Raji (cell line): Measurements from ENCODE around the gene VPS37B.

ENCODE experiments used
- POLR2A ChIP-seq: IDR thresholded peaks from 2 replicates; pipeline ENCODE4 v1.6.1; 2011; ENCODE audit warnings: low read depth, low read length, control low read depth; ENCODE audit not compliant: insufficient read depth

Gene VPS37B

GRCh38 chr12:122865268-122866231 lies 30.4 kb downstream of the VPS37B start:
- no peak for TF ChIP-seq POLR2A

GRCh38 chr12:122864894-122865253 lies 31.1 kb downstream of the VPS37B start:
- no peak for TF ChIP-seq POLR2A

GRCh38 chr12:122862872-122863701 lies 32.8 kb downstream of the VPS37B start:
- no peak for TF ChIP-seq POLR2A

GRCh38 chr12:122862110-122862634 lies 33.8 kb downstream of the VPS37B start:
- TF ChIP-seq POLR2A, result no peak

GRCh38 chr12:122861587-122861970 lies 34.3 kb downstream of the VPS37B start:
- TF ChIP-seq POLR2A, result no peak

- TF ChIP-seq POLR2A, result no peak
These were observed 34.9 kb downstream of the VPS37B start for GRCh38 chr12:122860854-122861586.

GRCh38 chr12:122860040-122860853 lies 35.7 kb downstream of the VPS37B start:
- TF ChIP-seq POLR2A, result no peak

- no peak for TF ChIP-seq POLR2A
These were observed 36.5 kb downstream of the VPS37B start for GRCh38 chr12:122859303-122860039.

GRCh38 chr12:122858591-122859302 lies 37.2 kb downstream of the VPS37B start:
- no peak for TF ChIP-seq POLR2A

- TF ChIP-seq POLR2A, result no peak
These were observed 37.8 kb downstream of the VPS37B start for GRCh38 chr12:122858171-122858570.

GRCh38 chr12:122856999-122857671 lies 38.8 kb downstream of the VPS37B start:
- TF ChIP-seq POLR2A, result no peak

GRCh38 chr12:122855928-122856831 lies 39.7 kb downstream of the VPS37B start:
- TF ChIP-seq POLR2A, result no peak
